Stromal cell of bone marrow (primary cell): ENCODE results near the gene STARD9.
"Not testable (repeated sequence)": the region's sequence is repeated elsewhere in the genome, so short reads cannot be mapped to it uniquely, and the experiment has no call there.

Source experiments
- DNase-seq: peaks from one replicate; pipeline ENCODE4 v3.0.0-alpha.2; 2012; ENCODE audit warnings: low read depth

The STARD9 gene

GRCh38 chr15:42766109-42766508 lies 190.7 kb downstream of the STARD9 start:
- not testable (repeated sequence) for DNase-seq
